Caco-2 (cell line): Measurements from ENCODE around the gene SUPT20HL1. TPM values are rescaled to one million over a fixed set of nuclear protein-coding genes. Genes with fewer than 3 reads are reported as not detected.

Experiments
- BruUV-seq: library from RNA; stranded (reverse); fragments of 400-500 nt; replicated peaks from 2 replicates; lab custom pipeline; 2021; lab: Mats Ljungman, UMichigan
- CTCF ChIA-PET: fragments of 300-600 bp; sonication (Branson Sonifier 250); formaldehyde crosslinking; loops from one replicate; lab custom pipeline; 2022; ENCODE audit warnings: antibody characterized with exemption; lab: Charles Lee
- POLR2A ChIA-PET: fragments of 300-600 bp; sonication (Branson Sonifier 250); formaldehyde crosslinking; loops from one replicate; lab custom pipeline; 2022; ENCODE audit warnings: antibody characterized with exemption; lab: Charles Lee
- DNase-seq, 2 experiments: peaks; one replicate each; pipeline versions ENCODE4 v3.0.0 to v3.0.0-alpha.2; 2020 to 2022
- H3K27me3 ChIP-seq: replicated peaks from 2 replicates; pipeline ENCODE4 v1.6.0; 2011; ENCODE audit warnings: low read length; ENCODE audit not compliant: control insufficient read depth, insufficient read depth
- H3K36me3 ChIP-seq: 2 replicates; pipeline ENCODE4 v1.5.1; 2011; ENCODE audit warnings: low read length; ENCODE audit not compliant: control insufficient read depth, insufficient read depth
- H3K4me1 ChIP-seq: fragments of 250-450 bp; sonication (Bioruptor Pico); 2 replicates; pipeline ENCODE4 v1.5.1; 2020; ENCODE audit warnings: mild to moderate bottlenecking
- H3K4me3 ChIP-seq: 2 replicates; pipeline ENCODE4 v1.5.1; 2011; ENCODE audit warnings: low read depth, mild to moderate bottlenecking, control low read depth, low read length
- H3K9me3 ChIP-seq: fragments of 250-450 bp; sonication (Bioruptor Pico); 2 replicates; pipeline ENCODE4 v1.5.1; 2020; ENCODE audit warnings: mild to moderate bottlenecking, moderate library complexity
- H3K27ac Mint-ChIP-seq: one replicate; pipeline ENCODE4 v1.8.0; 2022; ENCODE audit warnings: mixed read lengths; ENCODE audit not compliant: unreplicated experiment
- H3K27me3 Mint-ChIP-seq: one replicate; pipeline ENCODE4 v1.8.0; 2022; ENCODE audit warnings: mixed read lengths; ENCODE audit not compliant: insufficient read depth, unreplicated experiment
- H3K36me3 Mint-ChIP-seq: one replicate; pipeline ENCODE4 v1.8.0; 2022; ENCODE audit warnings: mild to moderate bottlenecking, mixed read lengths; ENCODE audit not compliant: insufficient read depth, unreplicated experiment
- H3K4me1 Mint-ChIP-seq: one replicate; pipeline ENCODE4 v1.8.0; 2022; ENCODE audit warnings: low read depth, mixed read lengths; ENCODE audit not compliant: unreplicated experiment
- H3K4me3 Mint-ChIP-seq: one replicate; pipeline ENCODE4 v1.8.0; 2022; ENCODE audit warnings: mild to moderate bottlenecking, moderate library complexity, mixed read lengths; ENCODE audit not compliant: unreplicated experiment
- H3K9me3 Mint-ChIP-seq: one replicate; pipeline ENCODE4 v1.8.0; 2022; ENCODE audit warnings: mixed read lengths; ENCODE audit not compliant: unreplicated experiment
- CTCF ChIP-seq, 2 experiments: fragments of 200-600 bp in 1 of 2; IDR thresholded peaks; 1 replicate in 1 of 2; 2 replicates in 1 of 2; pipeline versions ENCODE4 v1.5.1 to v1.8.0; 2011 to 2022; ENCODE audit warnings: antibody characterized with exemption in 1 of 2, control low read depth in 1 of 2, inconsistent platforms in 1 of 2, low read depth in 1 of 2, low read length in 1 of 2, mild to moderate bottlenecking in 1 of 2, moderate library complexity in 1 of 2; ENCODE audit not compliant: insufficient read depth in 1 of 2, severe bottlenecking in 1 of 2, unreplicated experiment in 1 of 2
- intact Hi-C: fragments of 100-400 bp; cut with micrococcal nuclease; formaldehyde crosslinking; loops from one replicate; pipeline ENCODE4 v1.10.0; 2022; ENCODE audit not compliant: unreplicated experiment
- total RNA-seq: library from RNA; stranded (reverse); gene quantifications from 2 replicates; pipeline ENCODE4 v1.2.3, GENCODE V29; 2022

Gene SUPT20HL1
- total RNA-seq, 1 experiment from 2014 or later = not detected

- no TSS peak for BruUV-seq
- intact Hi-C loops = no loop called here
- CTCF ChIA-PET = no interaction called here
Measured at GRCh38 chrX:24339911-24340310, 20.5 kb upstream of the SUPT20HL1 start.

GRCh38 chrX:24340501-24340900 lies 19.9 kb upstream of the SUPT20HL1 start:
- Histone ChIP-seq H3K4me3 (no peak overlapping the region), H3K9me3 (no peaks in the 10 kb centered on the region), H3K4me1 (no peaks in the 10 kb centered on the region), H3K36me3 (no peaks in the 10 kb centered on the region), H3K27me3 (no peaks in the 10 kb centered on the region)
- H3K27ac Mint-ChIP-seq = no peak overlapping the region
- intact Hi-C loops = no loop called here
- BruUV-seq = no TSS peak
- TF ChIP-seq CTCF (IDR thresholded peaks at IDR 0.05; ENCODE audit: insufficient read depth in 1 of 2, low read depth in 1 of 2, low read length in 1 of 2, severe bottlenecking in 1 of 2, unreplicated experiment in 1 of 2) = no peak
- no peak overlapping the region for H3K4me3 Mint-ChIP-seq
- H3K4me1 Mint-ChIP-seq = no peaks in the 10 kb centered on the region
- no peaks in the 10 kb centered on the region for H3K9me3 Mint-ChIP-seq
- ChIA-PET CTCF (no interaction called here), POLR2A (no interaction called here)
- no peak for DNase-seq
- H3K27me3 Mint-ChIP-seq = peaks cover 8% of the 10 kb centered on the region
- H3K36me3 Mint-ChIP-seq = no peaks in the 10 kb centered on the region

More at GRCh38 chrX:24339911-24340310, 20.5 kb upstream of the SUPT20HL1 start:
- no peak for DNase-seq
- no peak for TF ChIP-seq CTCF (IDR thresholded peaks at IDR 0.05; ENCODE audit: insufficient read depth in 1 of 2, low read depth in 1 of 2, low read length in 1 of 2, severe bottlenecking in 1 of 2, unreplicated experiment in 1 of 2)
- peaks cover 8% of the 10 kb centered on the region for H3K27me3 Mint-ChIP-seq
- H3K36me3 Mint-ChIP-seq = no peaks in the 10 kb centered on the region
- H3K9me3 Mint-ChIP-seq = no peaks in the 10 kb centered on the region
- no peaks in the 10 kb centered on the region for H3K4me1 Mint-ChIP-seq
- H3K4me3 Mint-ChIP-seq = no peak overlapping the region
- Histone ChIP-seq H3K27me3 (no peaks in the 10 kb centered on the region), H3K4me3 (no peak overlapping the region), H3K36me3 (no peaks in the 10 kb centered on the region), H3K4me1 (no peaks in the 10 kb centered on the region), H3K9me3 (no peaks in the 10 kb centered on the region)
- POLR2A ChIA-PET = no interaction called here
- no peak overlapping the region for H3K27ac Mint-ChIP-seq

GRCh38 chrX:24341795-24342194 lies 18.6 kb upstream of the SUPT20HL1 start:
- H3K9me3 Mint-ChIP-seq = no peaks in the 10 kb centered on the region
- TF ChIP-seq CTCF (IDR thresholded peaks at IDR 0.05; ENCODE audit: insufficient read depth in 1 of 2, low read depth in 1 of 2, low read length in 1 of 2, severe bottlenecking in 1 of 2, unreplicated experiment in 1 of 2) = no peak
- ChIA-PET POLR2A (no interaction called here), CTCF (no interaction called here)
- H3K27me3 Mint-ChIP-seq = peaks cover 8% of the 10 kb centered on the region
- no peak for DNase-seq
- no peaks in the 10 kb centered on the region for H3K4me1 ChIP-seq
- H3K4me3 ChIP-seq = no peak overlapping the region
- H3K4me3 Mint-ChIP-seq = no peak overlapping the region
- intact Hi-C loops = no loop called here
- no peaks in the 10 kb centered on the region for H3K36me3 ChIP-seq
- no peaks in the 10 kb centered on the region for H3K4me1 Mint-ChIP-seq
- no TSS peak for BruUV-seq
- H3K36me3 Mint-ChIP-seq = no peaks in the 10 kb centered on the region
- H3K27ac Mint-ChIP-seq = no peak overlapping the region
- no peaks in the 10 kb centered on the region for H3K9me3 ChIP-seq
- no peaks in the 10 kb centered on the region for H3K27me3 ChIP-seq
